Stomach smooth muscle (tissue), 2 donors: ENCODE measurements around the gene CMAS.
"Not testable (repeated sequence)": the region's sequence is repeated elsewhere in the genome, so short reads cannot be mapped to it uniquely, and the experiment has no call there.

Experiments used
- H3K27ac ChIP-seq: one replicate; pipeline ENCODE4 v1.7.0; 2013; ENCODE audit warnings: mild to moderate bottlenecking, low read length, inconsistent platforms
- H3K27me3 ChIP-seq, 2 donors: one replicate each; pipeline ENCODE4 v1.7.0; 2013; ENCODE audit warnings: low read length in 2 of 2; ENCODE audit not compliant: insufficient read depth in 2 of 2, control insufficient read depth in 1 of 2
- H3K36me3 ChIP-seq, 2 donors: one replicate each; pipeline ENCODE4 v1.7.0; 2013; ENCODE audit warnings: low read length in 2 of 2; ENCODE audit not compliant: control insufficient read depth in 2 of 2, insufficient read depth in 2 of 2
- H3K4me1 ChIP-seq: one replicate; pipeline ENCODE4 v1.7.0; 2013; ENCODE audit warnings: low read length; ENCODE audit not compliant: control insufficient read depth, insufficient read depth
- H3K4me3 ChIP-seq, 2 donors: one replicate each; pipeline ENCODE4 v1.7.0; 2013; ENCODE audit warnings: low read length in 2 of 2
- H3K9ac ChIP-seq, 2 donors: one replicate each; pipeline ENCODE4 v1.7.0; 2013; ENCODE audit warnings: low read length in 2 of 2, mild to moderate bottlenecking in 1 of 2
- H3K9me3 ChIP-seq, 2 donors: one replicate each; pipeline ENCODE4 v1.7.0; 2013; ENCODE audit warnings: low read length in 2 of 2; ENCODE audit not compliant: control insufficient read depth in 2 of 2
- donor health status: healthy.
- donor health status: Pancreatic carcinoma.

The CMAS gene

DNA sequence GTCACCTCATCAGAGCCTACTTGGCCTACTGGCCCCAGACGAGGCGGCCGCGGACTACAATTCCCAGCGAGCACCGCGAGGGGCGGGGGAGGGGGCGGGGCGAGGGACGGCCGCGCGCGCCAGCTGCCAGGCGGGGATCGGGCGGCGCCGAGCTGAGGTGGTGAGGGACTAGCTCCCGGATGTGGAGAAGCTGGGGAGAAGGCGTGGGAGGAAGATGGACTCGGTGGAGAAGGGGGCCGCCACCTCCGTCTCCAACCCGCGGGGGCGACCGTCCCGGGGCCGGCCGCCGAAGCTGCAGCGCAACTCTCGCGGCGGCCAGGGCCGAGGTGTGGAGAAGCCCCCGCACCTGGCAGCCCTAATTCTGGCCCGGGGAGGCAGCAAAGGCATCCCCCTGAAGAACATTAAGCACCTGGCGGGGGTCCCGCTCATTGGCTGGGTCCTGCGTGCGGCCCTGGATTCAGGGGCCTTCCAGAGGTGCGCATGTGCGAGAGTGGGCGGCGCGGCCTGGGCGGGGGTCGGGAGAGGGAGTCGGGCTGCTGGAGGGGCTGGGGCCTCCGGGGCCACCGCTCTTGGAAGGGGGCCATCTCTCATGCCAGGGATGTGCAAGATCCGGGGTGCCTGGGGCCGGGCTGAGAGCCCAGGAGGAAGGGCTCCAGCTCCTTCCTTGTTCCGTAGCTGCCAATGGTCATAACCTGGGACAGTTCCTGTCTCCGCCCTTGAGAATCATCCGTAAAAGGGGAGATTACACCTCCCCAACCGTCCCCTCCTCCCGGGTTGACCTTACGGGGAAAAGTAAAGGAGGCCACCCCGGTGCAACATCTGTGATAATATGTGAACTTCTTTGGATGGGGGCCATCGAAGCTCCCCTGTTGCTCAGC is at the start of gene CMAS:
CMAS (plus strand) TSS at position 129 of the 878 bp plus-strand sequence; CDS start at position 215, 86 bp downstream.
- Histone ChIP-seq H3K9me3 (no peaks in the 10 kb centered on the region), H3K36me3 (no peaks in the 10 kb centered on the region), H3K27me3 (no peaks in the 10 kb centered on the region), H3K4me3 (peak within 1 kb of the TSS; percentile 86 to 88), H3K27ac (peak within 1 kb of the TSS; percentile 64), H3K4me1 (peaks cover 7% of the 10 kb centered on the region), H3K9ac (peak within 1 kb of the TSS; percentile 85 to 87)

DNA sequence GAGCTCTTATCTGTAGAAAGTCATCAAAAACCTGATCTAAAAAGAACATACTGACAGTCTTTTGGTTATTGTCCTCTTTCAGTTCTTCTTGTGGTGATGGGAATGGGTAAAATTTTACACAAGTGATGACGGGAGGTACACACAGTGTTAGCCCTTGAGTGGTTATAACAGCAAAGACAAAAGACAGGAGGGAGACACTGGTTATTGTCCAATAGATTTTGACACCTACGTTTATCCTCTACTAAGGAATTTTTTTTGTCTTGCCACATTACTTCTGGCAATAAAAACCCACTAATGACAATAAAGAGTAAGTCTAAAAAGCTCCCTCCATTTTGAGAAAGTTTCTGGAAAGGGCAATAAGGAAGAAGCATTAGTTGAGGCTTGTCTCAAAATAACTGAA is 47.7 kb upstream of the CMAS start:
- Histone ChIP-seq H3K9me3 (no peaks in the 10 kb centered on the region), H3K4me3 (no peak overlapping the region), H3K27ac (no peak overlapping the region), H3K27me3 (no peaks in the 10 kb centered on the region), H3K36me3 (no peaks in the 10 kb centered on the region), H3K9ac (no peak overlapping the region), H3K4me1 (no peaks in the 10 kb centered on the region)

DNA sequence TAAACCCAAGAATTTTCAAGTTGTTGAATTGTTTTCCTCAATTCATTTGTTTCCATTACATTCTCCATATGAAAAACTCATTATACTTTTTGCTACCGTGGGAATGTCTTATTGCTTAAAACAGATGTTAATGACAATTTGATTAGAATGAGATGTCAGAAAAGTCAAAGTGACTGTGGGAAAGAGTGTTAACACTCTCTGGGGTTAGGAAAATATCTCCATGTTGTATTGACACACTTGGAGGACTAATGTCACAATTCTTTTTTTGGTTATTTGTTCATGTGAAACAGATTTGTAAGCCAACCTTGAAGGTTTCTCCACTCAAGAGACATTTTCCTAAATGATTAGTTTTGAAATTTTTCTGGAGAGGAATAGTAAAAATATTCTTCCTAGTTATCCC is 47.2 kb upstream of the CMAS start:
- Histone ChIP-seq H3K4me1 (no peaks in the 10 kb centered on the region), H3K4me3 (no peak overlapping the region), H3K27ac (no peak overlapping the region), H3K9ac (no peak overlapping the region), H3K27me3 (no peaks in the 10 kb centered on the region), H3K9me3 (no peaks in the 10 kb centered on the region), H3K36me3 (no peaks in the 10 kb centered on the region)

DNA sequence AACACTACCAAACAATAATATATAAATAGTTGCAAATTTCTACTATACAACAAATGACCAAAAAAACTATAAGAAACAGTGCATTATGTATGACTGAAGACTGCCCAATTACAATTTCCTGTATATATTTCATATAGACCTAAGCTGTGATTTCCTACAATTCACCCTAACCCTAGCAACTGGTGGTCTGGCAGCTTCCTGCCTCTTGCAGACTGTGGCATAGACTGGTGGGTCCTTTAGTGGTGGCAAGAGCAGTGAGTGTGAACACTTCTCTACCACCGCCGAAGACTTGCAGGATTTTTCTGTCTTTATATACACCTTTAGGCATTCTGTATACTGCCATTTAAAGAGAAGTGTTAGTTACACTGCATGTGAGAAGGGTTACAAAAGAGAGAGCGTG is 43.6 kb upstream of the CMAS start:
- Histone ChIP-seq H3K27ac (no peak overlapping the region), H3K4me3 (no peak overlapping the region), H3K4me1 (no peaks in the 10 kb centered on the region), H3K36me3 (no peaks in the 10 kb centered on the region), H3K9me3 (no peaks in the 10 kb centered on the region), H3K9ac (no peak overlapping the region), H3K27me3 (no peaks in the 10 kb centered on the region)

DNA sequence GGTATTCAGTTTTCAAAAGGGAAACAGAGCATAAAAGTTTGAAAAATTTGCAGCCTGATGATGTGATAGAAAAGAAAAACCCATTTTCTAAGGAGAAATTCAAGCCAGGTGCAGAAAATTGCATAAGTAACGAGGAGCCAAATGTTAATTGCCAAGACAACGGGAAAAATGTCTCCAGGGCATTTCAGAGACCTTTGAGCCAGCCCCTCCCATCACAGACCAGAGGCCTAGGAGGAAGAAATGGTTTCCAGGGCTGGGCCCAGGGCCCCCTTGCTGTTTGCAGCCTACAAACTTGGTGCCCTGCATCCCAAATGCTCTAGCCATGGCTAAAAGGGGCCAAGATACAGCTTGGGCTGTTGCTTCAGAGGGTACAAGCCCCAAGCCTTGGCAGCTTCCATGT is 38.2 kb upstream of the CMAS start:
- H3K9ac ChIP-seq, H3K27me3 ChIP-seq, H3K9me3 ChIP-seq: not testable (repeated sequence)

DNA sequence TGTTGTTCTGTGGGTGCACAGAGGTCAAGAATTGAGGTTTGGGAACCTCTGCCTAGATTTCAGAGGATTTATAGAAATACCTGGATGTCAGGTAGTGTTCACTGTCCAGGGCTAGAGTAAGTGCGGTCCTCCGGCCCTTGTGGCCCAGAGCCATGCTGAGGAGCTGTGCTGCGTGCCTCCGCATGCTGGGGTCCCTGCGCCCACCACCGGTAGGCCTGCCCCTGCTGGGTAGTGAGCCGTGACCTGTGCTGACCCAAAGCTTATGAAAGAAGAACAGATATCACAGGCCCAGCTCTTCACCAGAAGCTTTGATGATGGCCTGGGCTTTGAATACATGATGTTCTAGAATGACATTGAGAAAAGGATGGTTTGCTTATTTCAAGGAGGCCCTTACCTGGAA is 37.8 kb upstream of the CMAS start:
- H3K9ac ChIP-seq: no peak overlapping the region
- no peaks in the 10 kb centered on the region for H3K9me3 ChIP-seq
- no peak overlapping the region for H3K4me3 ChIP-seq
- no peaks in the 10 kb centered on the region for H3K36me3 ChIP-seq
- H3K27ac ChIP-seq: no peak overlapping the region
- H3K27me3 ChIP-seq: no peaks in the 10 kb centered on the region
- H3K4me1 ChIP-seq: no peaks in the 10 kb centered on the region

More for the DNA sequence above, 38.2 kb upstream of the CMAS start:
- H3K4me3 ChIP-seq, H3K27ac ChIP-seq, H3K36me3 ChIP-seq, H3K4me1 ChIP-seq: not testable (repeated sequence)

DNA sequence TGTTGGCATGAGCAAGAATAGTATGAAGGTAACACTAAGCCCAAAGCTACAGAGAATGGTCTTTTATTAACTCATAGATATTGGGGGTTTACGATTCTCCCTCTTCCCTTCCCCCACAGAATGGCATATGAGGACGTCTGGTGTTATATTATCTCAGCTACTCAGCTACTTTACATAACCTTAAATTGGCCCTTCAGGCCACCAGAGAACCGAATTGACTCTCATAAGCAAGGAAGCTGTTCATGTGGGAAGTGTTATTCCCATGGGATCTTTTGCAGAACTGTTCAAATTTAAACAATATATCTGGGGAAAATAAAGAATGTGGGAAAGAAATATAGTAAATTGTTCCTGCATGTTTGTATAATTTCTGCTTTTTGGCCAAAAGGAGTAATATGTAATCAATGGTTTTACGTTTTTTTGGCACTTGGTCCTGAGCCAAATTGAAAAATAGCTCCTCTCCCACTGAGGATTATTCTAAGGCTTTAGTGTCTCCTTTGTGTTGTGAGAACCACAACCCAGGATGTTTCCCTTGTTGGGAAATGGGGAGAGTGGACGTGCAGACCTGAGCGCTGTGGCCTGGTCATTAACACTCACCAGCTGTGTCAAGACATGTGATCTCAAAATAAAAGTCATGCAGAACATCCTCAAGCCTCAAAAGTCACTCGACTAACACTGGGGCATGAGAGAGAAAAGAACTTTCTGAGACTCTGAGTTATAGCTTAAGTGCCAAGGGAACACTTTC is 31.8 kb upstream of the CMAS start:
- H3K9me3 ChIP-seq: no peaks in the 10 kb centered on the region
- H3K36me3 ChIP-seq: no peaks in the 10 kb centered on the region
- H3K27me3 ChIP-seq: no peaks in the 10 kb centered on the region
- no peak overlapping the region for H3K27ac ChIP-seq
- H3K4me1 ChIP-seq: no peaks in the 10 kb centered on the region
- H3K9ac ChIP-seq: no peak overlapping the region
- H3K4me3 ChIP-seq: no peak overlapping the region

DNA sequence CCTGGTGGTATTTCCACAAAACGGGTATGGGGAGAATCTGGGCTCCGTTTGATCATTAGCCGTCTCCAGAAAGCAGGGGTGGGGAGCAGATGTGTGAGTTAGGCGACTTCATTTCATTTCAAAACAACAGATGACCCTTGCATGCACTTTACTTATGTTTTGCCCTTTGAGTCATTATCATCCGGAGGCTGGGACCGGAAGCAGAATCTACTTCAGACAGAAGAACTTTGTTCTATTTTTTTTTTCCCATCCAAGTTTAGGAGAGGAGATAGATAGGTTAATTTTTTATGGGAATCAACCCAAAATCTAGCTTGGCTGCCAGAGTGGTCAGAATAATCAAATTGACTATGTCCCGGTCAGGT is 31.3 kb upstream of the CMAS start:
- Histone ChIP-seq H3K27ac (no peak overlapping the region), H3K9ac (no peak overlapping the region), H3K27me3 (no peaks in the 10 kb centered on the region), H3K4me3 (no peak overlapping the region), H3K36me3 (no peaks in the 10 kb centered on the region), H3K9me3 (no peaks in the 10 kb centered on the region), H3K4me1 (no peaks in the 10 kb centered on the region)

DNA sequence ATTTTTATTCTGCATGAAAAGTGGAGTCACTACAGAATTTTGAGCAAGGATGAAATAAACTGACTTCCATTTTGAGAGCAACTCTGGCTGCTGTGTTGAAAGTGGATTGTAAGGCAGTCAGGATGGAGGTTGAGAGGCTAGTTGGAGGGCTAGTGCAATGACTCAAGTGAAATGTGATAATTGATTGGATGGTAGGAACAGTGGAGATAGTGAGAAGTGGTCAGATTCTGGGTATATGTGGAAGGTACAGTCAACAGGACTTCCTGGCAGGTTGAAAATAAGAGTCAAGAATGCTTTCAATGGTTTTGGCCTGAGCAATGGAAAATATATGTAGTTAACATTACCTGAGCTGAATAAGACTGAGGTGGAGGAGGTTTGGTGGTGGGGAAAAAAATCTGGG is 29.0 kb upstream of the CMAS start:
- H3K27me3 ChIP-seq: no peaks in the 10 kb centered on the region
- no peak overlapping the region for H3K27ac ChIP-seq
- no peaks in the 10 kb centered on the region for H3K36me3 ChIP-seq
- no peaks in the 10 kb centered on the region for H3K4me1 ChIP-seq
- no peaks in the 10 kb centered on the region for H3K9me3 ChIP-seq
- no peak overlapping the region for H3K9ac ChIP-seq
- no peak overlapping the region for H3K4me3 ChIP-seq

DNA sequence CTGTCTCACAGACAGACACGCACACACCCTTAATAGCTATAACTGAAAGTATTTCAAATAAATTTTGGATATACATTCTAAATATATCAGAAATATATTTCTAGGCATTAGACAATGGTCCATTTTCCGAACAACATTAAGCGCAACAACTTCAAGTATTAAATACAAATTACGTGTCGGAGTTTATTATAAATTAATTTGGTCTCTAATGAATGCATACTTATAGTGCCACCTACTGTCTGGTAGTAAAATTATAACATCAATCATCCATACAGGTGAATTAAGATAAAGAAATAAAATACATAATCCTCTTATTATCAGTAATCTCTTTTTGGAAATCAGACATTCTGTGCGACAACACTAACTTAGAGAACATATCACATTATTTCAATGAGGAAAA is 27.2 kb upstream of the CMAS start:
- Histone ChIP-seq H3K27ac (no peak overlapping the region), H3K4me1 (no peaks in the 10 kb centered on the region), H3K36me3 (no peaks in the 10 kb centered on the region), H3K9me3 (no peaks in the 10 kb centered on the region), H3K9ac (no peak overlapping the region), H3K4me3 (no peak overlapping the region), H3K27me3 (no peaks in the 10 kb centered on the region)

DNA sequence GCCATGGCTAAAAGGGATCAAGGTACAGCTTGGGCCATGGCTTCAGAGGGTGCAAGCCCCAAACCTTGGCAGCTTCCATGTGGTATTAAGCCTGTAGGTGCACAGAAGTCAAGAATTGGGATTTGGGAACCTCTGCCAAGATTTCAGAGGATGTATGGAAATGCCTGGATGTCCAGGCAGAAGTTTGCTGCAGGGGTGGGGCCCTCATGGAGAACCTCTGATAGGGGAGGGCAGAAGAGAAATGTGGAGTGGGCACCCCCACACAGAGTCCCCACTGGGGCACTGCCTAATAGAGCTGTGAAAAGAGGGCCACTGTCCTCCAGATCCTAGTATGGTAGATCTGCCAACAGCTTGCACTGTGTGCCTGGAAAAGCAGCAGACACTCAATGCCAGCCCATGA is 22.5 kb upstream of the CMAS start:
- not testable (repeated sequence) for H3K4me3 ChIP-seq, H3K9me3 ChIP-seq, H3K36me3 ChIP-seq, H3K4me1 ChIP-seq, H3K9ac ChIP-seq, H3K27ac ChIP-seq, H3K27me3 ChIP-seq
